Measurements from ENCODE around the gene TAS2R46. TPM values are rescaled to one million over a fixed set of nuclear protein-coding genes. Genes with fewer than 3 reads are reported as not detected.

The TAS2R46 gene
- total RNA-seq, 2 experiments from 2014 or later, result 1.5 to 1.6 TPM

DNA sequence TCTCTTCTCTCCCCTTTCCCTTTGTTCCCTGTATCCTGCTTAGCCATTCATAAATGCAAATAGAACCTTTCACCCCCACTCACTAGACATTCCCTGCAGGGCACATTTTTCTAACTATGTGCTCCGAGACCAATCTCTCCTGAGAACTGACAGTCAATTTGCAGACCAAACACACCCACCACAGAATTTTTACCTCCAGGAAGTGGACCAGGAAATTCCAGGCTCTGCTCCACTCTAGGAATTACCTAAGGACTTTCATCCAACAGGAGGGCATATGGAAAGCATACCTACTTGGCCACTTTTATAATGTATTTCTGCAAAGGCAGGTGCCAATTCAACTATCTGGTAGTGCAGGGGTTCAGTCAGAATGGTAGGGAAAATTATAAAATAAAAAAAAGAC is 8.9 kb upstream of the TAS2R46 start:
- ChIA-PET POLR2A (no interaction called here), CTCF (no interaction called here)
- DNase-seq (no peak), ATAC-seq (ENCODE audit: poor library complexity) (no peak)
- Histone ChIP-seq H3K27ac (ENCODE audit: low read depth in 1 of 2, low read length in 2 of 2) (no peak overlapping the region), H3K27me3 (ENCODE audit: control insufficient read depth in 1 of 2, insufficient read depth in 2 of 2, low read length in 2 of 2) (no peaks in the 10 kb centered on the region), H3K4me1 (ENCODE audit: insufficient read depth, low read length) (no peaks in the 10 kb centered on the region), H3K4me3 (ENCODE audit: low read length) (no peak overlapping the region), H3K36me3 (ENCODE audit: insufficient read depth, low read length) (no peaks in the 10 kb centered on the region), H3K9me3 (ENCODE audit: control insufficient read depth in 1 of 2, insufficient read depth in 1 of 2, low read length in 2 of 2) (no peaks in the 10 kb centered on the region)
- Mint-ChIP-seq H3K4me3 (no peak overlapping the region), H3K36me3 (ENCODE audit: low read depth) (peaks cover 56% of the 10 kb centered on the region), H3K4me1 (ENCODE audit: low read depth) (peaks cover 17% of the 10 kb centered on the region), H3K27ac (no peak overlapping the region), H3K9me3 (no peaks in the 10 kb centered on the region), H3K27me3 (no peaks in the 10 kb centered on the region)
- TF ChIP-seq, protein P1, sequence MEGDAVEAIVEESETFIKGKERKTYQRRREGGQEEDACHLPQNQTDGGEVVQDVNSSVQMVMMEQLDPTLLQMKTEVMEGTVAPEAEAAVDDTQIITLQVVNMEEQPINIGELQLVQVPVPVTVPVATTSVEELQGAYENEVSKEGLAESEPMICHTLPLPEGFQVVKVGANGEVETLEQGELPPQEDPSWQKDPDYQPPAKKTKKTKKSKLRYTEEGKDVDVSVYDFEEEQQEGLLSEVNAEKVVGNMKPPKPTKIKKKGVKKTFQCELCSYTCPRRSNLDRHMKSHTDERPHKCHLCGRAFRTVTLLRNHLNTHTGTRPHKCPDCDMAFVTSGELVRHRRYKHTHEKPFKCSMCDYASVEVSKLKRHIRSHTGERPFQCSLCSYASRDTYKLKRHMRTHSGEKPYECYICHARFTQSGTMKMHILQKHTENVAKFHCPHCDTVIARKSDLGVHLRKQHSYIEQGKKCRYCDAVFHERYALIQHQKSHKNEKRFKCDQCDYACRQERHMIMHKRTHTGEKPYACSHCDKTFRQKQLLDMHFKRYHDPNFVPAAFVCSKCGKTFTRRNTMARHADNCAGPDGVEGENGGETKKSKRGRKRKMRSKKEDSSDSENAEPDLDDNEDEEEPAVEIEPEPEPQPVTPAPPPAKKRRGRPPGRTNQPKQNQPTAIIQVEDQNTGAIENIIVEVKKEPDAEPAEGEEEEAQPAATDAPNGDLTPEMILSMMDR (IDR thresholded peaks at IDR 0.05), result no peak
- intact Hi-C loops (cut with DNase I, micrococcal nuclease), result no loop called here

DNA sequence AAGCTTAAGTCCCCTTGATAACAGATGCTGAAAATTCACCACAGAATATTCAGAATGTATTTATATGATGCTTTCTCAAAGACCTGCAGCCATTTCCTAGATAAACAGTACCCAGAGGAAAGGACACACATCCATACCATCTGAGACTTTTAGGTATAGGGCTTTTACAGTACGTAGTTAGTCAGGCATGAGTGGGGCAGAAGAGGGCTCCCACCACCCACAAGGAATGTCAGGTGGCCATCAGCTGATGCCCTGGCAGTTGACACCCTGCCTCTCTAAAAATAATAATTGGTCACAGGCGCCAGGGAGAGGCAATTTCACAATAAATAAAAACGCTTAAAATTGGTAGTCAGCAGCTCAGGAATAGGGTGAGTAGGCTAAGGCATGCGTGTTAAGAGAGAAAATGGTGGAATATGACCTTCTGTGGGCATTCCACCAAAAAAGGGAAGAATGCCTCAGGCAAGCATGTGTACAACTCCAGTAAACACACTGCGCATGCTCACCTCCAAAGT is 7.8 kb upstream of the TAS2R46 start:
- Mint-ChIP-seq H3K27me3 (no peaks in the 10 kb centered on the region), H3K4me1 (ENCODE audit: low read depth) (peaks cover 14% of the 10 kb centered on the region), H3K4me3 (no peak overlapping the region), H3K36me3 (ENCODE audit: low read depth) (peaks cover 47% of the 10 kb centered on the region), H3K27ac (no peak overlapping the region), H3K9me3 (no peaks in the 10 kb centered on the region)
- CTCF ChIA-PET, result no interaction called here
- H3K4me3 ChIP-seq (ENCODE audit: low read length), result no peak overlapping the region
- no peak for ATAC-seq (ENCODE audit: poor library complexity)
- H3K9me3 ChIP-seq (ENCODE audit: control insufficient read depth in 1 of 2, insufficient read depth in 1 of 2, low read length in 2 of 2), result no peaks in the 10 kb centered on the region
- intact Hi-C loops (cut with DNase I, micrococcal nuclease), result no loop called here
- no peak for DNase-seq
- POLR2A ChIA-PET, result no interaction called here
- H3K27me3 ChIP-seq (ENCODE audit: control insufficient read depth in 1 of 2, insufficient read depth in 2 of 2, low read length in 2 of 2), result no peaks in the 10 kb centered on the region
- H3K27ac ChIP-seq (ENCODE audit: low read depth in 1 of 2, low read length in 2 of 2), result no peak overlapping the region
- TF ChIP-seq, protein P1 (IDR thresholded peaks at IDR 0.05), result no peak
- H3K36me3 ChIP-seq (ENCODE audit: insufficient read depth, low read length), result no peaks in the 10 kb centered on the region
- no peaks in the 10 kb centered on the region for H3K4me1 ChIP-seq (ENCODE audit: insufficient read depth, low read length)

DNA sequence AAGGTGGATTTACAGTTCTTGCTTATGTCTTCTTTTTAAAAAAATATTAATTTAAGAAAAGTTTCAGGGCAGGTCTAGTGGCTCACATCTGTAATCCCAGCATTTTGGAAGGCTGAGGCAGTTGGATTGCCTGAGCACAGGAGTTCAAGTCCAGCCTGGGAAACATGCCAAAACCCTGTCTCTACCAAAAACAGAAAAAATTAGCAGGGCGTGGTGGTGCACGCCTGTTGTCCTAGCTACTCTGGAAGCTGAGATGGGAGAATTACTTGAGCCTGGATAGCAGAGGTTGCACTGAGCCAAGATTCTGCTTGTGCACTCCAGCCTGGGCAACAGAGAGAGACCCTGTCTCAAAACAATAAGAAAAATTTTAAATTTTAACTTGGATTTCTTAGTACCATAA is 5.4 kb upstream of the TAS2R46 start:
- intact Hi-C loops (cut with DNase I, micrococcal nuclease), result no loop called here
- no peaks in the 10 kb centered on the region for H3K36me3 ChIP-seq (ENCODE audit: insufficient read depth, low read length)
- DNase-seq (no peak), ATAC-seq (ENCODE audit: poor library complexity) (no peak)
- ChIA-PET CTCF (no interaction called here), POLR2A (interaction anchor here (0.6 kb wide), 1 partner anchor 83 kb away, joined by 4 read pairs; no protein-coding TSS in a partner anchor)
- peaks cover 22% of the 10 kb centered on the region for H3K4me1 Mint-ChIP-seq (ENCODE audit: low read depth)
- no peaks in the 10 kb centered on the region for H3K27me3 ChIP-seq (ENCODE audit: control insufficient read depth in 1 of 2, insufficient read depth in 2 of 2, low read length in 2 of 2)
- H3K4me1 ChIP-seq (ENCODE audit: insufficient read depth, low read length), result no peaks in the 10 kb centered on the region
- TF ChIP-seq, protein P1 (IDR thresholded peaks at IDR 0.05), result no peak
- H3K9me3 Mint-ChIP-seq, result no peaks in the 10 kb centered on the region
- H3K4me3 Mint-ChIP-seq, result no peak overlapping the region
- H3K27me3 Mint-ChIP-seq, result no peaks in the 10 kb centered on the region
- no peak overlapping the region for H3K4me3 ChIP-seq (ENCODE audit: low read length)
- H3K27ac ChIP-seq (ENCODE audit: low read depth in 1 of 2, low read length in 2 of 2), result no peak overlapping the region
- no peak overlapping the region for H3K27ac Mint-ChIP-seq
- peaks cover 44% of the 10 kb centered on the region for H3K36me3 Mint-ChIP-seq (ENCODE audit: low read depth)
- H3K9me3 ChIP-seq (ENCODE audit: control insufficient read depth in 1 of 2, insufficient read depth in 1 of 2, low read length in 2 of 2), result no peaks in the 10 kb centered on the region

All from CD4-positive, alpha-beta T cell (primary cell).